Panc1 (cell line): ENCODE measurements around the gene ABHD12. TPM values are rescaled to one million over a fixed set of nuclear protein-coding genes. Genes with fewer than 3 reads are reported as not detected.

ENCODE experiments used
- ATAC-seq: fragments of 200-7000 bp; cut with Tn5 transposase; 2 replicates; pipeline ENCODE4 v1.9.1; 2020; ENCODE audit warnings: mild to moderate bottlenecking, moderate library complexity
- BruUV-seq: library from RNA; stranded (reverse); fragments of 400-500 nt; replicated peaks from 2 replicates; lab custom pipeline; 2021; lab: Mats Ljungman, UMichigan
- CTCF ChIA-PET: fragments of 300-600 bp; sonication (Branson Sonifier 250); formaldehyde crosslinking; loops from one replicate; lab custom pipeline; 2022; ENCODE audit warnings: antibody characterized with exemption; lab: Charles Lee
- POLR2A ChIA-PET: fragments of 300-600 bp; sonication (Branson Sonifier 250); formaldehyde crosslinking; loops from one replicate; lab custom pipeline; 2022; ENCODE audit warnings: antibody characterized with exemption; lab: Charles Lee
- DNase-seq: peaks from one replicate; pipeline ENCODE4 v3.0.0-alpha.2; 2010; ENCODE audit warnings: low read depth, low spot score
- H3K27ac ChIP-seq: 2 replicates; pipeline ENCODE4 v1.5.1; 2011; ENCODE audit warnings: mild to moderate bottlenecking, low read length, inconsistent platforms
- H3K27me3 ChIP-seq: fragments of 200-500 bp; sonication (Bioruptor generic); 2 replicates; pipeline ENCODE4 v1.6.0; 2014; ENCODE audit warnings: low read length, inconsistent platforms; ENCODE audit not compliant: control insufficient read depth, insufficient read depth
- H3K36me3 ChIP-seq: fragments of 200-500 bp; sonication (Bioruptor generic); 2 replicates; pipeline ENCODE4 v1.5.1; 2014; ENCODE audit warnings: inconsistent platforms, mild to moderate bottlenecking, low read length, moderate library complexity; ENCODE audit not compliant: control insufficient read depth, insufficient read depth
- H3K4me1 ChIP-seq: 2 replicates; pipeline ENCODE4 v1.5.1; 2011; ENCODE audit warnings: inconsistent platforms, mild to moderate bottlenecking, low read length, moderate library complexity; ENCODE audit not compliant: control insufficient read depth, insufficient read depth
- H3K4me3 ChIP-seq, 2 experiments: 2 replicates each; pipeline ENCODE4 v1.5.1; 2011 to 2012; ENCODE audit warnings: low read depth in 2 of 2, low read length in 2 of 2, mild to moderate bottlenecking in 2 of 2, inconsistent platforms in 1 of 2, moderate library complexity in 1 of 2
- H3K9me3 ChIP-seq: fragments of 200-500 bp; sonication (Bioruptor generic); 2 replicates; pipeline ENCODE4 v1.5.1; 2014; ENCODE audit warnings: low read depth, mild to moderate bottlenecking, inconsistent platforms, low read length, moderate library complexity; ENCODE audit not compliant: control insufficient read depth, insufficient read depth
- POLR2AphosphoS5 ChIP-seq: IDR thresholded peaks from 2 replicates; pipeline ENCODE4 v1.6.1; 2012; ENCODE audit warnings: mild to moderate bottlenecking, low read depth, low read length, moderate library complexity
- TCF7L2 ChIP-seq: IDR thresholded peaks from 2 replicates; pipeline ENCODE4 v1.6.1; 2011; ENCODE audit warnings: mild to moderate bottlenecking, low read depth, low read length, inconsistent platforms
- in situ Hi-C: cut with HindIII; loops from 2 replicates; pipeline ENCODE4 v1.10.0; 2016; ENCODE audit warnings: low sequenced_read_pairs, low pct_unique_long_range_greater_than_20kb
- intact Hi-C: fragments of 100-400 bp; cut with micrococcal nuclease; formaldehyde crosslinking; loops from one replicate; pipeline ENCODE4 v1.10.0; 2022; ENCODE audit not compliant: unreplicated experiment
- total RNA-seq: library from RNA; stranded (reverse); gene quantifications from one replicate; pipeline ENCODE4 v1.2.1, GENCODE V29; 2021; ENCODE audit not compliant: unreplicated experiment
- TF ChIP-seq, protein P1 (sequence below): fragments of 450-650 bp; IDR thresholded peaks from 2 replicates; pipeline ENCODE4 v1.5.1; 2017; ENCODE audit warnings: mild to moderate bottlenecking
- TF ChIP-seq, protein P2 (sequence below), 2 experiments: IDR thresholded peaks; 2 replicates each; pipeline ENCODE4 v1.6.1; 2011 to 2012; ENCODE audit warnings: low read depth in 2 of 2, control low read depth in 1 of 2, low read length in 1 of 2, mild to moderate bottlenecking in 1 of 2, moderate library complexity in 1 of 2; ENCODE audit not compliant: insufficient read depth in 1 of 2

Gene ABHD12
- total RNA-seq, 1 experiment from 2014 or later: 90.9 TPM

DNA sequence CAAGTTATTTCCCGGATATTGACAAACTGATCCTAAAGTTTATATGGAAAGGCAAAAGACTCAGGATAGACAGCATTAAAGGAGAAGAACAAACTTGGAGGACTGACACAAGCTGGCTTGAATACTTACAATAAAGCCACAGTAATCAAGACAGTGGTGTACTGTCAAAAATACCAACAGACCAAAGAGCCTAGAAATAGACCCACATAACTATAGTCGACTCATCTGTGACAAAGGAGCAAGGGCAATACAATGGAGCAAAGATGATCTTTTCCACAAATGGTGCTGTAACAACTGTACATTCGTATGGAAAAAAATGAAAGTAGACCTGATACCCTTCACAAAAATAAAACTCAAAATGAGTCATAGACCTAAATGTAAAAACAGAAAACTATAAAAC, 46.0 kb downstream of the ABHD12 start:
- no TSS peak for BruUV-seq
- Histone ChIP-seq H3K9me3 (no peaks in the 10 kb centered on the region), H3K27ac (no peak overlapping the region), H3K27me3 (no peaks in the 10 kb centered on the region), H3K36me3 (no peaks in the 10 kb centered on the region), H3K4me3 (no peak overlapping the region), H3K4me1 (peaks cover 13% of the 10 kb centered on the region)
- intact Hi-C loops (no loop called here), in situ Hi-C loops (no loop called here)
- DNase-seq (no peak), ATAC-seq (no peak)
- CTCF ChIA-PET: no interaction called here
- no peak for TF ChIP-seq TCF7L2
- TF ChIP-seq, protein P1, sequence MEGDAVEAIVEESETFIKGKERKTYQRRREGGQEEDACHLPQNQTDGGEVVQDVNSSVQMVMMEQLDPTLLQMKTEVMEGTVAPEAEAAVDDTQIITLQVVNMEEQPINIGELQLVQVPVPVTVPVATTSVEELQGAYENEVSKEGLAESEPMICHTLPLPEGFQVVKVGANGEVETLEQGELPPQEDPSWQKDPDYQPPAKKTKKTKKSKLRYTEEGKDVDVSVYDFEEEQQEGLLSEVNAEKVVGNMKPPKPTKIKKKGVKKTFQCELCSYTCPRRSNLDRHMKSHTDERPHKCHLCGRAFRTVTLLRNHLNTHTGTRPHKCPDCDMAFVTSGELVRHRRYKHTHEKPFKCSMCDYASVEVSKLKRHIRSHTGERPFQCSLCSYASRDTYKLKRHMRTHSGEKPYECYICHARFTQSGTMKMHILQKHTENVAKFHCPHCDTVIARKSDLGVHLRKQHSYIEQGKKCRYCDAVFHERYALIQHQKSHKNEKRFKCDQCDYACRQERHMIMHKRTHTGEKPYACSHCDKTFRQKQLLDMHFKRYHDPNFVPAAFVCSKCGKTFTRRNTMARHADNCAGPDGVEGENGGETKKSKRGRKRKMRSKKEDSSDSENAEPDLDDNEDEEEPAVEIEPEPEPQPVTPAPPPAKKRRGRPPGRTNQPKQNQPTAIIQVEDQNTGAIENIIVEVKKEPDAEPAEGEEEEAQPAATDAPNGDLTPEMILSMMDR: no peak
- POLR2A ChIA-PET: no interaction called here

DNA sequence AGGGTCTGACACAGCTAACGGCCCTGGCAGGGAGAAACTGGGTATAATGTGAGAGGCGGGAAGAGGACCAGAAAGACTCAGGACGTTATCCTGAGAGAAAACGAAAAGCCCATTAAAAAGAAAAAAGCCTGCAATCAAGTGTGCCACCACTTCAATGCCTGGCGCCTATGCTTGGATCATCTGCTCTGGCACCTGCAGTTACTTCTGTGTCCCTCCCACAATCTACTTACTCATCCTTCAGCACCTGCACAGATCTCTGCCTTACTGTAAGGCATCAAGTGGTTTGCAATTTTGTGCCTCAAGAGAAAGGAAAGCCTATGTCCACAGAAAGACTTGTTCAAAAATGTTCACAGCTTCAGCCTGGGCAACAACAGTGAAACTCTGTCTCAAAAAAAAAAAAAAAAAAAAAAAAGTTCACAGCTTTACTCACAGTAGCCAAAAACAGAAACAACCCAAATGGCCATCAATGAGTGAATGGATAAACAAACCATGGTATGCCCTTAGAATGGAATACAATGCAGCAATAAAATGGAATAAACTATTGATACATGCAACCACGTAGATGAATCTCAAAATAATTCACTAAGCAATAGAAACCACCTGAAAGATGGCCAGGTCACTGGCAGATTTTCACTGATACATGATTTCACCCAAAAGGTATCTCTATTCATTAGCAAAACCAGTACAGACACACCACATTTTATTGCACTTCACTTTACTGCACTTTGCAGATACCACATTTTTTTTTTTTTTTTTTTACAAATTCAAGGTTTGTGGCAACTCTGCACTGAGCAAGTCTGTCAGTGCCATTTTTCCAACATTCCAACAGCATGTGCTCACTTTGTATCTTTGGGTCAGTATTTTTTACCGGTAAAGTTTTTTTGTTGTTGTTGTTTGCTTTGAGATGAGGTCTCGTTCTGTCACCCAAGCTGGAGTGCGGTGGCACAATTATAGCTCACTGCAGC, 48.6 kb downstream of the ABHD12 start:
- DNase-seq (no peak), ATAC-seq (no peak)
- Histone ChIP-seq H3K9me3 (no peaks in the 10 kb centered on the region), H3K36me3 (no peaks in the 10 kb centered on the region), H3K4me1 (peaks cover 28% of the 10 kb centered on the region), H3K27me3 (no peaks in the 10 kb centered on the region), H3K27ac (no peak overlapping the region), H3K4me3 (no peak overlapping the region)
- in situ Hi-C loops: no loop called here
- intact Hi-C loops: no loop called here
- TF ChIP-seq TCF7L2 (no peak), POLR2AphosphoS5 (no peak)
- TF ChIP-seq, protein P1: no peak
- TF ChIP-seq, protein P2, sequence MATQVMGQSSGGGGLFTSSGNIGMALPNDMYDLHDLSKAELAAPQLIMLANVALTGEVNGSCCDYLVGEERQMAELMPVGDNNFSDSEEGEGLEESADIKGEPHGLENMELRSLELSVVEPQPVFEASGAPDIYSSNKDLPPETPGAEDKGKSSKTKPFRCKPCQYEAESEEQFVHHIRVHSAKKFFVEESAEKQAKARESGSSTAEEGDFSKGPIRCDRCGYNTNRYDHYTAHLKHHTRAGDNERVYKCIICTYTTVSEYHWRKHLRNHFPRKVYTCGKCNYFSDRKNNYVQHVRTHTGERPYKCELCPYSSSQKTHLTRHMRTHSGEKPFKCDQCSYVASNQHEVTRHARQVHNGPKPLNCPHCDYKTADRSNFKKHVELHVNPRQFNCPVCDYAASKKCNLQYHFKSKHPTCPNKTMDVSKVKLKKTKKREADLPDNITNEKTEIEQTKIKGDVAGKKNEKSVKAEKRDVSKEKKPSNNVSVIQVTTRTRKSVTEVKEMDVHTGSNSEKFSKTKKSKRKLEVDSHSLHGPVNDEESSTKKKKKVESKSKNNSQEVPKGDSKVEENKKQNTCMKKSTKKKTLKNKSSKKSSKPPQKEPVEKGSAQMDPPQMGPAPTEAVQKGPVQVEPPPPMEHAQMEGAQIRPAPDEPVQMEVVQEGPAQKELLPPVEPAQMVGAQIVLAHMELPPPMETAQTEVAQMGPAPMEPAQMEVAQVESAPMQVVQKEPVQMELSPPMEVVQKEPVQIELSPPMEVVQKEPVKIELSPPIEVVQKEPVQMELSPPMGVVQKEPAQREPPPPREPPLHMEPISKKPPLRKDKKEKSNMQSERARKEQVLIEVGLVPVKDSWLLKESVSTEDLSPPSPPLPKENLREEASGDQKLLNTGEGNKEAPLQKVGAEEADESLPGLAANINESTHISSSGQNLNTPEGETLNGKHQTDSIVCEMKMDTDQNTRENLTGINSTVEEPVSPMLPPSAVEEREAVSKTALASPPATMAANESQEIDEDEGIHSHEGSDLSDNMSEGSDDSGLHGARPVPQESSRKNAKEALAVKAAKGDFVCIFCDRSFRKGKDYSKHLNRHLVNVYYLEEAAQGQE (IDR thresholded peaks at IDR 0.05; ENCODE audit: insufficient read depth in 1 of 2, low read depth in 2 of 2, low read length in 1 of 2): no peak
- CTCF ChIA-PET: no interaction called here
- BruUV-seq: no TSS peak
- POLR2A ChIA-PET: interaction anchor here (0.6 kb wide), 1 partner anchor 10 kb away, joined by 3 read pairs; no protein-coding TSS in a partner anchor
